H1 (cell line): ENCODE data around the gene APAF1. TPM values are rescaled to one million over a fixed set of nuclear protein-coding genes. Genes with fewer than 3 reads are reported as not detected.

Source experiments
- CTCF ChIA-PET: fragments of 300-600 bp; sonication (Branson Sonifier 250); formaldehyde crosslinking; loops from one replicate; lab custom pipeline; 2021; ENCODE audit not compliant: partially characterized antibody; lab: Charles Lee
- POLR2A ChIA-PET: fragments of 300-600 bp; sonication (Branson Sonifier 250); formaldehyde crosslinking; loops from one replicate; lab custom pipeline; 2021; ENCODE audit warnings: inconsistent platforms; ENCODE audit not compliant: partially characterized antibody; lab: Charles Lee
- DNase-seq, 2 experiments: peaks; one replicate each; pipeline versions ENCODE4 v3.0.0 to v3.0.0-alpha.2; 2010 to 2022; ENCODE audit warnings: low spot score in 2 of 2, low read depth in 1 of 2, mixed read lengths in 1 of 2
- FAIRE-seq: peaks from 2 replicates; lab custom pipeline; 2011; peaks lifted over from hg19 to GRCh38; lab: Jason Lieb, UNC
- H2AFZ ChIP-seq: 2 replicates; pipeline ENCODE4 v1.8.1; 2012; ENCODE audit warnings: low read length, inconsistent platforms
- H2AK5ac ChIP-seq: 2 replicates; pipeline ENCODE4 v1.6.1; 2013; ENCODE audit warnings: low read depth, low read length
- H2BK120ac ChIP-seq: replicated peaks from 2 replicates; pipeline ENCODE3; 2013; ENCODE audit warnings: low read depth, low read length, inconsistent platforms
- H2BK12ac ChIP-seq: 2 replicates; pipeline ENCODE4 v1.6.1; 2013; ENCODE audit warnings: low read depth, low read length
- H2BK15ac ChIP-seq: 2 replicates; pipeline ENCODE4 v1.6.1; 2013; ENCODE audit warnings: low read length
- H2BK20ac ChIP-seq: 2 replicates; pipeline ENCODE4 v1.6.1; 2013; ENCODE audit warnings: low read length
- H2BK5ac ChIP-seq: 2 replicates; pipeline ENCODE4 v1.6.1; 2013; ENCODE audit warnings: low read depth, low read length
- H3K14ac ChIP-seq: 2 replicates; pipeline ENCODE4 v1.6.1; 2013; ENCODE audit warnings: inconsistent platforms; ENCODE audit not compliant: insufficient read length
- H3K18ac ChIP-seq: 2 replicates; pipeline ENCODE4 v1.6.1; 2013; ENCODE audit warnings: low read length; ENCODE audit errors: extremely low read depth
- H3K23ac ChIP-seq: 2 replicates; pipeline ENCODE4 v1.6.1; 2013; ENCODE audit warnings: inconsistent platforms; ENCODE audit not compliant: insufficient read length
- H3K23me2 ChIP-seq: 2 replicates; pipeline ENCODE4 v1.6.1; 2013; ENCODE audit warnings: low read depth, low read length
- H3K27ac ChIP-seq: 2 replicates; pipeline ENCODE4 v1.6.1; 2011; ENCODE audit warnings: low read depth, low read length, inconsistent platforms
- H3K27me3 ChIP-seq, 4 experiments: replicated peaks in 1 of 4; 1 replicate in 1 of 4; 2 replicates in 3 of 4; pipeline versions ENCODE4 v1.6.1 to v1.8.1; 2011 to 2013; ENCODE audit warnings: low read length in 3 of 4, mild to moderate bottlenecking in 3 of 4, inconsistent platforms in 2 of 4, mixed read lengths in 2 of 4, moderate library complexity in 1 of 4; ENCODE audit not compliant: control insufficient read depth in 3 of 4, insufficient read depth in 3 of 4; ENCODE audit errors: extremely low read depth in 1 of 4
- H3K36me3 ChIP-seq, 4 experiments: 2 replicates each; pipeline versions ENCODE4 v1.6.1 to v1.8.1; 2011 to 2013; ENCODE audit warnings: mild to moderate bottlenecking in 4 of 4, low read length in 3 of 4, moderate library complexity in 2 of 4, control low read depth in 1 of 4, inconsistent platforms in 1 of 4; ENCODE audit not compliant: insufficient read depth in 4 of 4, control insufficient read depth in 2 of 4
- H3K4ac ChIP-seq: replicated peaks from 2 replicates; pipeline ENCODE3; 2013; ENCODE audit warnings: low read length, low read depth, mixed read lengths, inconsistent platforms; ENCODE audit not compliant: insufficient read length
- H3K4me1 ChIP-seq, 4 experiments: replicated peaks in 1 of 4; 1 replicate in 1 of 4; 2 replicates in 3 of 4; pipeline versions ENCODE4 v1.6.1 to v1.8.1; 2011 to 2013; ENCODE audit warnings: low read length in 3 of 4, inconsistent platforms in 2 of 4, mixed read lengths in 1 of 4; ENCODE audit not compliant: insufficient read depth in 4 of 4, control insufficient read depth in 3 of 4
- H3K4me2 ChIP-seq, 2 experiments: 2 replicates each; pipeline versions ENCODE4 v1.6.1 to v1.8.1; 2011 to 2013; ENCODE audit warnings: low read depth in 2 of 2, low read length in 2 of 2, control low read depth in 1 of 2, inconsistent platforms in 1 of 2, mild to moderate bottlenecking in 1 of 2; ENCODE audit not compliant: insufficient read depth in 1 of 2
- H3K4me3 ChIP-seq, 4 experiments: fragments of 200-600, 300-600 bp in 1 of 4; sonication (generic), shearing (Covaris generic), sonication (Bioruptor Twin) in 1 of 4; 2 replicates each; pipeline versions ENCODE4 v1.5.1 to v1.8.1; 2011 to 2016; ENCODE audit warnings: low read length in 4 of 4, low read depth in 3 of 4, control low read depth in 2 of 4, inconsistent platforms in 2 of 4, mild to moderate bottlenecking in 2 of 4, mixed read lengths in 1 of 4, moderate library complexity in 1 of 4; ENCODE audit not compliant: insufficient read depth in 2 of 4; ENCODE audit errors: extremely low read depth in 1 of 4
- H3K56ac ChIP-seq: replicated peaks from 2 replicates; pipeline ENCODE3; 2013; ENCODE audit warnings: low read depth, mild to moderate bottlenecking, mixed read lengths, low read length, inconsistent platforms; ENCODE audit not compliant: insufficient read length
- H3K79me1 ChIP-seq: 2 replicates; pipeline ENCODE4 v1.6.1; 2013; ENCODE audit warnings: low read depth, low read length, control low read depth
- H3K79me2 ChIP-seq, 2 experiments: 2 replicates each; pipeline versions ENCODE4 v1.6.1 to v1.8.1; 2012 to 2013; ENCODE audit warnings: low read length in 2 of 2, mild to moderate bottlenecking in 2 of 2, inconsistent platforms in 1 of 2; ENCODE audit not compliant: insufficient read depth in 2 of 2, control insufficient read depth in 1 of 2
- H3K9ac ChIP-seq, 4 experiments: replicated peaks in 1 of 4; 1 replicate in 1 of 4; 2 replicates in 3 of 4; pipeline versions ENCODE4 v1.6.1 to v1.8.1; 2011 to 2013; ENCODE audit warnings: low read depth in 3 of 4, low read length in 3 of 4, control low read depth in 2 of 4, mild to moderate bottlenecking in 2 of 4, moderate library complexity in 2 of 4, inconsistent platforms in 1 of 4; ENCODE audit errors: extremely low read depth in 1 of 4
- H3K9me3 ChIP-seq, 2 experiments: 2 replicates each; pipeline versions ENCODE4 v1.6.1 to v1.8.1; 2012 to 2013; ENCODE audit warnings: mild to moderate bottlenecking in 2 of 2, moderate library complexity in 2 of 2, control low read depth in 1 of 2, inconsistent platforms in 1 of 2, low read depth in 1 of 2, low read length in 1 of 2, mixed read lengths in 1 of 2; ENCODE audit not compliant: insufficient read depth in 2 of 2
- H4K20me1 ChIP-seq, 2 experiments: replicated peaks in 1 of 2; 2 replicates each; pipeline versions ENCODE3 to v1.8.1; 2011 to 2013; ENCODE audit warnings: inconsistent platforms in 2 of 2, low read length in 2 of 2, mild to moderate bottlenecking in 1 of 2; ENCODE audit not compliant: insufficient read depth in 2 of 2, control insufficient read depth in 1 of 2
- H4K5ac ChIP-seq: 2 replicates; pipeline ENCODE4 v1.6.1; 2013; ENCODE audit warnings: low read length, low read depth, mixed read lengths, inconsistent platforms; ENCODE audit not compliant: insufficient read length
- H4K8ac ChIP-seq: 2 replicates; pipeline ENCODE4 v1.8.0; 2013; ENCODE audit warnings: mild to moderate bottlenecking, moderate library complexity, low read length, inconsistent platforms; ENCODE audit not compliant: insufficient read depth; ENCODE audit errors: extremely low read depth
- H4K91ac ChIP-seq: replicated peaks from 2 replicates; pipeline ENCODE3; 2013; ENCODE audit warnings: low read length, mixed read lengths, inconsistent platforms; ENCODE audit not compliant: insufficient read length
- ASH2L ChIP-seq: fragments of 200-600, 300-600 bp; sonication (generic); IDR thresholded peaks from one replicate; pipeline ENCODE4 v1.7.1; 2017; ENCODE audit warnings: low read length
- BACH1 ChIP-seq: IDR thresholded peaks from 2 replicates; pipeline ENCODE4 v1.6.1; 2012; ENCODE audit warnings: low read length, improper control_type of control experiment
- CBX8 ChIP-seq: fragments of 300-800, 300-1000 bp; sonication (generic); IDR thresholded peaks from 2 replicates; pipeline ENCODE4 v1.7.1; 2016; ENCODE audit warnings: low read depth, low read length, borderline replicate concordance
- CHD1 ChIP-seq: IDR thresholded peaks from 2 replicates; pipeline ENCODE4 v1.6.1; 2012; ENCODE audit warnings: low read depth, low read length, improper control_type of control experiment
- CTBP2 ChIP-seq: IDR thresholded peaks from 2 replicates; pipeline ENCODE4 v1.7.0; 2011; ENCODE audit warnings: borderline replicate concordance, mild to moderate bottlenecking, moderate library complexity, mixed read lengths, low read length; ENCODE audit not compliant: insufficient read depth, insufficient read length
- FOSL1 ChIP-seq: IDR thresholded peaks from 2 replicates; pipeline ENCODE4 v1.6.1; 2011; ENCODE audit warnings: mild to moderate bottlenecking, low read depth, low read length, moderate library complexity; ENCODE audit not compliant: insufficient read depth
- HDAC2 ChIP-seq, 2 experiments: fragments of 300-600 bp in 1 of 2; sonication (generic) in 1 of 2; IDR thresholded peaks; 2 replicates each; pipeline ENCODE4 v1.6.1; 2011 to 2012; ENCODE audit warnings: low read depth in 2 of 2, low read length in 2 of 2, mild to moderate bottlenecking in 2 of 2, moderate library complexity in 2 of 2, borderline replicate concordance in 1 of 2, inconsistent platforms in 1 of 2
- KDM5A ChIP-seq: fragments of 200-600 bp; IDR thresholded peaks from 2 replicates; pipeline ENCODE4 v1.7.1; 2012; ENCODE audit warnings: mild to moderate bottlenecking, low read length, inconsistent platforms, mixed read lengths
- NANOG ChIP-seq: IDR thresholded peaks from 2 replicates; pipeline ENCODE4 v1.6.1; 2011; ENCODE audit warnings: low read length, low read depth, mild to moderate bottlenecking, inconsistent platforms; ENCODE audit not compliant: insufficient read depth, poor library complexity, severe bottlenecking
- POLR2AphosphoS5 ChIP-seq: IDR thresholded peaks from 2 replicates; pipeline ENCODE4 v1.6.1; 2011; ENCODE audit warnings: low read depth, low read length
- RBBP5 ChIP-seq: IDR thresholded peaks from 2 replicates; pipeline ENCODE4 v1.7.1; 2012; ENCODE audit warnings: low read depth, mild to moderate bottlenecking, inconsistent platforms, low read length, moderate library complexity, borderline replicate concordance
- RFX5 ChIP-seq: IDR thresholded peaks from 2 replicates; pipeline ENCODE4 v1.6.1; 2011; ENCODE audit warnings: low read depth, low read length, improper control_type of control experiment, borderline replicate concordance
- TBP ChIP-seq: IDR thresholded peaks from 2 replicates; pipeline ENCODE4 v1.6.1; 2011; ENCODE audit warnings: low read depth, low read length, improper control_type of control experiment
- TEAD4 ChIP-seq: IDR thresholded peaks from 2 replicates; pipeline ENCODE4 v1.6.1; 2012; ENCODE audit warnings: low read depth, low read length, inconsistent platforms, mixed read lengths
- YY1 ChIP-seq: IDR thresholded peaks from 2 replicates; pipeline ENCODE4 v1.6.1; 2011; ENCODE audit warnings: low read depth, mild to moderate bottlenecking, low read length
- WGBS, 2 experiments: shearing (Covaris generic) in 1 of 2; methylation state at CpG; one replicate each; pipeline versions ENCODE4 v1.1.6 to v1.1.7; 2013 to 2015; ENCODE audit warnings: low lambda C conversion rate in 2 of 2, mixed read lengths in 2 of 2, inconsistent platforms in 1 of 2, low coverage in 1 of 2, missing lambda C conversion rate in 1 of 2; ENCODE audit not compliant: insufficient replicate concordance in 2 of 2, insufficient coverage in 1 of 2, insufficient read length in 1 of 2; ENCODE audit errors: extremely low coverage in 1 of 2, missing lambda C conversion rate in 1 of 2; 5-methylcytosine and 5-hydroxymethylcytosine counted together
- polyA plus RNA-seq, 7 experiments: library from polyadenylated mRNA; depleted of rRNA in 3 of 7; stranded (reverse) in 5 of 7; unstranded in 2 of 7; fragments of >200 nt in 5 of 7; fragments of 200-250 nt in 2 of 7; gene quantifications; 1 replicate in 5 of 7; 2 replicates in 1 of 7; 4 replicates in 1 of 7; pipeline versions ENCODE4 v1.2.1 to v1.2.3, GENCODE V29; 2011 to 2013; ENCODE audit warnings: missing spikeins in 2 of 7, mixed read lengths in 2 of 7
- total RNA-seq: library from RNA; stranded (reverse); fragmentation: NEBNext Ultra II Directional; extraction: Animal tissue kit (Norgen Biotek cat#: 25700); gene quantifications from 2 replicates; pipeline ENCODE4 v1.2.1, GENCODE V29; 2021

APAF1 gene
- total and polyA plus RNA-seq, 2 of the 8 experiments (the other 6 are each of a cell fraction or from before 2014, with no cell fraction given), result 4.7 to 22.6 TPM

GRCh38 chr12:98757455-98757854 is 112.4 kb downstream of the APAF1 start:
- Histone ChIP-seq H2AFZ (no peak overlapping the region), H3K4me1 (no peaks in the 10 kb centered on the region), H2BK20ac (no peak overlapping the region), H4K5ac (no peak overlapping the region), H3K4ac (no peak overlapping the region), H3K23ac (no peak overlapping the region), H3K9me3 (no peaks in the 10 kb centered on the region), H3K14ac (no peak overlapping the region), H4K91ac (no peak overlapping the region), H3K23me2 (no peaks in the 10 kb centered on the region), H3K56ac (no peak overlapping the region), H2AK5ac (no peak overlapping the region), H3K4me2 (no peak overlapping the region), H2BK5ac (no peak overlapping the region), H4K8ac (no peak overlapping the region; the same call in 1 of the 2 replicates), H2BK15ac (no peak overlapping the region), H3K4me3 (no peak overlapping the region), H2BK12ac (no peak overlapping the region), H3K79me2 (no peaks in the 10 kb centered on the region), H3K18ac (no peak overlapping the region), H2BK120ac (no peak overlapping the region), H3K27me3 (no peaks in the 10 kb centered on the region), H3K9ac (no peak overlapping the region), H3K36me3 (no peaks in the 10 kb centered on the region), H3K27ac (no peak overlapping the region), H4K20me1 (no peaks in the 10 kb centered on the region), H3K79me1 (no peaks in the 10 kb centered on the region)
- ChIA-PET CTCF (interaction anchor here (0.6 to 1.7 kb wide), 8 partner anchors 10 to 1048 kb away, joined by 3 to 12 read pairs (median 3); no protein-coding TSS in a partner anchor), POLR2A (no interaction called here)
- DNase-seq (no peak), FAIRE-seq (no peak)
- WGBS, 2 experiments, result 64% methylated on average over 4 of the region's 4 CpGs; no CpG with 5 or more reads in 1 of the 2 experiments
- no peak for TF ChIP-seq CTBP2
- no peak for TF ChIP-seq TBP
- no peak for TF ChIP-seq FOSL1
- no peak for TF ChIP-seq POLR2AphosphoS5
- TF ChIP-seq HDAC2 (IDR thresholded peaks at IDR 0.05; ENCODE audit: borderline replicate concordance in 1 of 2, low read depth in 2 of 2, low read length in 2 of 2), result no peak
- no peak for TF ChIP-seq CHD1
- TF ChIP-seq CBX8, result no peak
- TF ChIP-seq YY1, result no peak
- TF ChIP-seq BACH1, result no peak
- TF ChIP-seq RBBP5, result no peak
- TF ChIP-seq ASH2L, result no peak
- TF ChIP-seq KDM5A, result no peak
- no peak for TF ChIP-seq TEAD4
- TF ChIP-seq NANOG, result no peak
- no peak for TF ChIP-seq RFX5
